ENCODE measurements around the gene AOC1. TPM values are rescaled to one million over a fixed set of nuclear protein-coding genes. Genes with fewer than 3 reads are reported as not detected.
A peak's percentile ranks its signal among the peaks of the same experiment; 100 is the strongest.

The AOC1 gene
- total and polyA plus RNA-seq, 4 donors: 0.35 to 1.3 (median 0.70) TPM

- TF ChIP-seq CTCF (IDR thresholded peaks at IDR 0.05; ENCODE audit: control extremely low read depth, extremely low read depth): no peak
- peaks cover 0 to 13% (median 5%) of the 10 kb centered on the region in 3 donors for H3K27me3 ChIP-seq (ENCODE audit: control insufficient read depth in 3 of 3, insufficient read depth in 3 of 3, low read length in 2 of 3)
- H3K27ac ChIP-seq (ENCODE audit: low read depth in 1 of 2, low read length in 1 of 2): no peak overlapping the region
- ATAC-seq (ENCODE audit: insufficient read depth, low FRiP score) (no peak), DNase-seq (no peak)
- no peak overlapping the region for H3K9ac ChIP-seq (ENCODE audit: insufficient read depth in 1 of 2, low read length in 2 of 2)
- H3K4me3 ChIP-seq: no peak overlapping the region
- no peaks in the 10 kb centered on the region for H3K36me3 ChIP-seq (ENCODE audit: control insufficient read depth in 4 of 4, insufficient read depth in 4 of 4, low read length in 4 of 4)
- peaks cover 0 to 11% (median 2%) of the 10 kb centered on the region in 5 donors for H3K4me1 ChIP-seq (ENCODE audit: control insufficient read depth in 5 of 5, insufficient read depth in 5 of 5, low read length in 5 of 5)
- H3K9me3 ChIP-seq (ENCODE audit: control insufficient read depth in 4 of 4, insufficient read depth in 3 of 4, low read length in 3 of 4): peaks cover 0 to 1% (median 0%) of the 10 kb centered on the region in 4 donors
- 86 to 91% methylated on average over 14 of the region's 14 CpGs for WGBS, 2 donors
These were observed 50.0 kb downstream of the AOC1 start for GRCh38 chr7:150902078-150903033.

- Histone ChIP-seq H3K9me3 (ENCODE audit: control insufficient read depth in 4 of 4, insufficient read depth in 3 of 4, low read length in 3 of 4) (peaks cover 0 to 1% (median 0%) of the 10 kb centered on the region in 4 donors), H3K36me3 (ENCODE audit: control insufficient read depth in 4 of 4, insufficient read depth in 4 of 4, low read length in 4 of 4) (no peaks in the 10 kb centered on the region), H3K27ac (ENCODE audit: low read depth in 1 of 2, low read length in 1 of 2) (no peak overlapping the region), H3K4me3 (no peak overlapping the region), H3K27me3 (ENCODE audit: control insufficient read depth in 3 of 3, insufficient read depth in 3 of 3, low read length in 2 of 3) (peaks cover 0 to 4% (median 0%) of the 10 kb centered on the region in 3 donors), H3K9ac (ENCODE audit: insufficient read depth in 1 of 2, low read length in 2 of 2) (no peak overlapping the region), H3K4me1 (ENCODE audit: control insufficient read depth in 5 of 5, insufficient read depth in 5 of 5, low read length in 5 of 5) (peaks cover 0 to 11% (median 2%) of the 10 kb centered on the region in 5 donors)
- DNase-seq (peak in 2 of 3 donors; percentile 33 to 48), ATAC-seq (ENCODE audit: insufficient read depth, low FRiP score) (no peak)
- 20 to 37% methylated on average over 12 of the region's 12 CpGs for WGBS, 2 donors
- no peak for TF ChIP-seq CTCF (IDR thresholded peaks at IDR 0.05; ENCODE audit: control extremely low read depth, extremely low read depth)
These were observed 51.3 kb downstream of the AOC1 start for GRCh38 chr7:150903606-150904005.

GRCh38 chr7:150904011-150904909, 51.9 kb downstream of the AOC1 start:
- DNase-seq (no peak), ATAC-seq (ENCODE audit: insufficient read depth, low FRiP score) (no peak)
- Histone ChIP-seq H3K4me3 (no peak overlapping the region), H3K9me3 (ENCODE audit: control insufficient read depth in 4 of 4, insufficient read depth in 3 of 4, low read length in 3 of 4) (no peaks in the 10 kb centered on the region), H3K36me3 (ENCODE audit: control insufficient read depth in 4 of 4, insufficient read depth in 4 of 4, low read length in 4 of 4) (no peaks in the 10 kb centered on the region), H3K27ac (ENCODE audit: low read depth in 1 of 2, low read length in 1 of 2) (no peak overlapping the region), H3K9ac (ENCODE audit: insufficient read depth in 1 of 2, low read length in 2 of 2) (no peak overlapping the region), H3K27me3 (ENCODE audit: control insufficient read depth in 3 of 3, insufficient read depth in 3 of 3, low read length in 2 of 3) (peaks cover 0 to 4% (median 2%) of the 10 kb centered on the region in 3 donors), H3K4me1 (ENCODE audit: control insufficient read depth in 5 of 5, insufficient read depth in 5 of 5, low read length in 5 of 5) (peaks cover 0 to 11% (median 2%) of the 10 kb centered on the region in 5 donors)
- no peak for TF ChIP-seq CTCF (IDR thresholded peaks at IDR 0.05; ENCODE audit: control extremely low read depth, extremely low read depth)
- 32 to 58% methylated on average over 6 of the region's 6 CpGs for WGBS, 2 donors

All from lung (tissue), 12 donors.